Vagina (tissue), 2 donors: ENCODE results near the gene DIAPH3. TPM values are rescaled to one million over a fixed set of nuclear protein-coding genes. Genes with fewer than 3 reads are reported as not detected.

Experiments used
- DNase-seq, 2 donors: peaks; one replicate each; pipeline ENCODE4 v3.0.0-alpha.2; 2017; ENCODE audit errors: extremely low spot score in 2 of 2
- H3K27ac ChIP-seq: fragments of 200-600 bp; sonication (generic); one replicate; pipeline ENCODE4 v1.5.1; 2019
- H3K27me3 ChIP-seq: fragments of 200-600 bp; sonication (generic); one replicate; pipeline ENCODE4 v1.5.1; 2019
- H3K36me3 ChIP-seq, 2 donors: fragments of 200-600 bp; sonication (generic); one replicate each; pipeline ENCODE4 v1.5.1; 2017 to 2019
- H3K4me1 ChIP-seq: fragments of 200-600 bp; sonication (generic); one replicate; pipeline ENCODE4 v1.5.1; 2019
- H3K4me3 ChIP-seq, 2 donors: fragments of 200-600 bp; sonication (generic); 1 replicate in 1 of 2; 2 replicates in 1 of 2; pipeline ENCODE4 v1.5.1; 2016 to 2019
- H3K9me3 ChIP-seq: fragments of 200-600 bp; sonication (generic); one replicate; pipeline ENCODE4 v1.5.1; 2019
- CTCF ChIP-seq, 3 experiments: fragments of 450-650 bp in 2 of 3; fragments of 200-600 bp in 1 of 3; sonication (generic) in 1 of 3; IDR thresholded peaks; one replicate each; pipeline ENCODE4 v1.5.1; 2017 to 2019; ENCODE audit warnings: antibody characterized with exemption in 3 of 3, mild to moderate bottlenecking in 2 of 3, moderate library complexity in 2 of 3
- POLR2A ChIP-seq, 2 donors: fragments of 450-650 bp; IDR thresholded peaks; one replicate each; pipeline ENCODE4 v1.6.1; 2017; ENCODE audit warnings: antibody characterized with exemption in 2 of 2, mild to moderate bottlenecking in 2 of 2, moderate library complexity in 2 of 2
- POLR2AphosphoS5 ChIP-seq, 2 donors: sonication (generic); formaldehyde crosslinking; IDR thresholded peaks; one replicate each; pipeline ENCODE4 v1.9.0; 2017; ENCODE audit warnings: antibody characterized with exemption in 2 of 2, mild to moderate bottlenecking in 2 of 2, low read depth in 1 of 2; ENCODE audit not compliant: insufficient read depth in 1 of 2
- intact Hi-C: fragments of 100-400 bp; cut with DNase I; formaldehyde crosslinking; loops from one replicate; pipeline ENCODE4 v1.15.1; 2023
- total RNA-seq: library from RNA; depleted of rRNA; stranded (reverse); fragments of >200 nt; gene quantifications from one replicate; pipeline ENCODE4 v1.2.3, GENCODE V29; 2016

Gene DIAPH3
- total RNA-seq, 1 donor from 2014 or later = 1.2 TPM

- intact Hi-C loops = no loop called here
- H3K4me1 ChIP-seq = no peaks in the 10 kb centered on the region
- DNase-seq = no peak
- no peak for TF ChIP-seq POLR2A (IDR thresholded peaks at IDR 0.05)
- no peak for TF ChIP-seq POLR2AphosphoS5 (IDR thresholded peaks at IDR 0.05; ENCODE audit: insufficient read depth in 1 of 2, low read depth in 1 of 2)
- TF ChIP-seq CTCF (IDR thresholded peaks at IDR 0.05) = no peak
- no peaks in the 10 kb centered on the region for H3K27me3 ChIP-seq
- H3K9me3 ChIP-seq = no peaks in the 10 kb centered on the region
- no peaks in the 10 kb centered on the region for H3K36me3 ChIP-seq
- H3K27ac ChIP-seq = no peak overlapping the region
- H3K4me3 ChIP-seq = no peak overlapping the region
These were observed 302.1 kb downstream of the DIAPH3 start for GRCh38 chr13:59861676-59862075.

DNA sequence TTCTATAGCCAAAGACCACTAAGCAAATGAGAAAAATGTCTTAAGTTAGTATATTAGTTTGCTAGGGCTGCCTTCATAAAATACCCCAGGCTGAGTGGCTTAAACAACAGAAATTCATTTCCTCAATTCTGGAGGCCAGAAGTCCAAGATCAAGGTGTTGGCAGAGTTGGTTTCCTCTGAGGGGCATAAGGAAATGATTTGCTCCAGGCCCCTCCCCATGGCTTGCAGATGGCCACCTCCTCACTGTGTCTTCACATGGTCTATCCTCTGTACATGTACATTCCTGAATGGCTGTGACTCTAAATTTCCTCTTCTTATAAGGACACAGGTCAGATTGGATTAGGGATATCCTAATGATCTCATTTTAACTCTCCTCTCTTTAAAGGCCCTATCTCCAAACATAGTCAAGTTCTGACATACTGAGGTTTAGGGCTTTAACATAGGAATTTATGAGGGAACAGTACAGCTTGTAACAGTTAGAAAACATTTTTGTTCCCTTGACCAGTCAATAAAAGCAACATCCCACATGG is 307.4 kb downstream of the DIAPH3 start:
- intact Hi-C loops = no loop called here

DNA sequence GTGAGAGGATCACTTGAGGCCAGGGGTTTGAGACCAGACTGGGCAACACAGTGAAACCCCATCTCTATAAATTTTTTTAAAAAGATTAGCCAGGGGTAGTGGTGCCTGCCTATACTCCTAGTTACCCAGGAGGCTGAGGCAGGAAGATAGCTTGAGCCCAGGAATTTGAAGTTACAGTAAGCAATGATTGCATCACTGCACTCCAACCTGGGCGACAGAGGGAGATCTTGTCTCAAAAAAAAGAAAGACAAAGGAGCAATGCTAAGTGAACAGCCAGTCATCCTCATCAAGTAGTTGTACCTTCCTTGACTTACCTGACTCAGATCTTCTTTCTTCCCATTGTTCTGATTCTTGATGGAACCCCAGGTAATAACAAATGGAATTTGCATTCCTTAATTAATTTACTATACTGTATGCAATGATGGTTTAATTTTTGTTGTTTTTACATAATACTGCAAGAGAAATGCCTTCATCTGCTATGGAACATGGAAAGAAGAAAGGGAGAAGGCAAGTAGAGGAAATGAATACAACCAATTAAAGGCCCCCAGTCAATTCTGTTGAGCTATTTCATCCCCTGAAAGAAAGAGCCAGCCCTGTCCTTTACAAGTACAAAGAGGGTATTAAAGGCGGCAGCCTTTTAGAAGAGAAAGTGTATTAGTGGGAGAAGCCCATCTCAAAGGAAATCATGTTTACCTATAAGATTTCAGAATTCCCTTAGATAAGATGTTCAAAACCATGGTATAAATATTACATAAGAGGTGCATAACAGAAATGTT is 316.7 kb downstream of the DIAPH3 start:
- Histone ChIP-seq H3K36me3 (no peaks in the 10 kb centered on the region), H3K27ac (no peak overlapping the region), H3K9me3 (no peaks in the 10 kb centered on the region), H3K27me3 (no peaks in the 10 kb centered on the region), H3K4me3 (no peak overlapping the region), H3K4me1 (no peaks in the 10 kb centered on the region)
- no peak for DNase-seq
- intact Hi-C loops = no loop called here
- no peak for TF ChIP-seq POLR2A (IDR thresholded peaks at IDR 0.05)
- TF ChIP-seq POLR2AphosphoS5 (IDR thresholded peaks at IDR 0.05; ENCODE audit: insufficient read depth in 1 of 2, low read depth in 1 of 2) = no peak
- no peak for TF ChIP-seq CTCF (IDR thresholded peaks at IDR 0.05)

More for the DNA sequence above, 307.4 kb downstream of the DIAPH3 start:
- Histone ChIP-seq H3K9me3 (no peaks in the 10 kb centered on the region), H3K36me3 (no peaks in the 10 kb centered on the region), H3K4me3 (no peak overlapping the region), H3K27me3 (no peaks in the 10 kb centered on the region), H3K4me1 (no peaks in the 10 kb centered on the region), H3K27ac (no peak overlapping the region)
- DNase-seq = no peak
- TF ChIP-seq POLR2A (IDR thresholded peaks at IDR 0.05) (no peak), POLR2AphosphoS5 (IDR thresholded peaks at IDR 0.05; ENCODE audit: insufficient read depth in 1 of 2, low read depth in 1 of 2) (no peak), CTCF (IDR thresholded peaks at IDR 0.05) (no peak)

DNA sequence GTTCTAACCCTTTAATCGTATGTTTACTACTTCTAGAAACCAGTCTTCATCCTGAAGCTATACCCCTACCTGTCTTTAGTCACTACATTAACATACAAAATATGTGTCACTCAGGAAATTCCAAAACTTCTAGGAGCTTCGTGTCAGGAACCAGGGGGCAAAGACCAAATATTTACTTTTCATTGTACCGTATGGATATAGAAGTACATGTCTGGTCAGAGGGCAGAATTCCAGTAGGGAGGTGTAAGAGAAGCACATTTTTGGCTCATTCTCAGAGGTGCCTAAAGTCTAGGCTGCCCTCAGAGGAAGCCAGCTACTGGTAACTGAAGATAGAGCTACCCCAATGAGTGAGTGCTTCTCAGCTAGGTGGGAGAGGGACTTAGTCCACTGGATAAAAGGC is 320.7 kb downstream of the DIAPH3 start:
- H3K9me3 ChIP-seq = no peaks in the 10 kb centered on the region
- TF ChIP-seq POLR2A (IDR thresholded peaks at IDR 0.05) = no peak
- no peak for TF ChIP-seq CTCF (IDR thresholded peaks at IDR 0.05)
- TF ChIP-seq POLR2AphosphoS5 (IDR thresholded peaks at IDR 0.05; ENCODE audit: insufficient read depth in 1 of 2, low read depth in 1 of 2) = no peak
- no peak overlapping the region for H3K4me3 ChIP-seq
- H3K27me3 ChIP-seq = no peaks in the 10 kb centered on the region
- no peaks in the 10 kb centered on the region for H3K4me1 ChIP-seq
- DNase-seq = no peak
- H3K27ac ChIP-seq = no peak overlapping the region
- no peaks in the 10 kb centered on the region for H3K36me3 ChIP-seq
- intact Hi-C loops = no loop called here

DNA sequence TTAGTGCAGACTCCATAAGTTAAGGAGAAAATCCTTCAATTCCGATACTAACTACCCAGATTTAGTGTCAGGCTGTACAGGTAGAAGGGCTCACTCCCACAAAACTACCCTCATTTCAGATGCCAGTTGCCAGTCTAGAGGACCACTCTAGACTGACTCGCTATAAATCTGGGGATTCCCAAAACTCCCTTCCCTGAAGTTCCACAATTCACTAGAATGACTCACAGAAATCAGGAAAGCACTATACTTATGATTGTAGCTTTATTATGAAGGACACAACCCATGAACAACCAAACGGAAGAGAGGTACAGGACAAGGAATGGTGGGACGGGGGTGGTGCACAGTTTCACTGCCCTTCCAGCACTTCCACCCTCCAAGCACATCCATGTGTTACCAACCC is 321.2 kb downstream of the DIAPH3 start:
- TF ChIP-seq POLR2A (IDR thresholded peaks at IDR 0.05) = no peak
- no peak for TF ChIP-seq POLR2AphosphoS5 (IDR thresholded peaks at IDR 0.05; ENCODE audit: insufficient read depth in 1 of 2, low read depth in 1 of 2)
- no peak for TF ChIP-seq CTCF (IDR thresholded peaks at IDR 0.05)
- DNase-seq = no peak
- Histone ChIP-seq H3K36me3 (no peaks in the 10 kb centered on the region), H3K27ac (no peak overlapping the region), H3K4me3 (no peak overlapping the region), H3K9me3 (no peaks in the 10 kb centered on the region), H3K27me3 (no peaks in the 10 kb centered on the region), H3K4me1 (no peaks in the 10 kb centered on the region)
- intact Hi-C loops = no loop called here
